SH-SY5Y (cell line): ENCODE measurements around the gene ZCCHC7.

Experiments
- GATA2 ChIP-seq: IDR thresholded peaks from 2 replicates; pipeline ENCODE4 v1.6.1; 2011; ENCODE audit warnings: mild to moderate bottlenecking, low read depth, low read length
- GATA3 ChIP-seq: IDR thresholded peaks from 2 replicates; pipeline ENCODE4 v1.6.1; 2011; ENCODE audit warnings: low read depth, mild to moderate bottlenecking, low read length, moderate library complexity

DNA sequence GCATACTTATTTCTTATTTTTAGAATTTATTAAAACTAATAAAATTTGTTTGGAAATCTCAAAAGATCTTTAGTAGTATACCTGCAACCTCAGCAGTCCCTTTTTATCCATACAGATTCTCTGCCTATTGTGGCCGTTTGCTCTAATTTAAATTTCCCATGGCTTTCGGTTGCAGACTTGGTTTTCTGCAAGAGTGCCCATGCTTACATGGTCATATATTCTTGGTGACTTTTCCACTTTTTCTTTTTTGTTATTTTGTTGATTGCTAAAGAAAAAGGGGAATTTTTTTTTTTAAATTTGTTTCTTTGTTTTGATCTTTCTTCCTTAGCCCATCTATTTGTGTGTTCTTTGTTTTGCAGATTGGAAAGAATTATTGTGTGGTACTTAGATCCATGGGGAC, 20.6 kb downstream of the ZCCHC7 start:
- no peak for TF ChIP-seq GATA2
- TF ChIP-seq GATA3: no peak
